WI38 (cell line): ENCODE results near the gene JAKMIP2.
"Not testable (repeated sequence)": the region's sequence is repeated elsewhere in the genome, so short reads cannot be mapped to it uniquely, and the experiment has no call there.

Experiments
- H3K4me3 ChIP-seq: 2 replicates; pipeline ENCODE4 v1.5.1; 2011; ENCODE audit warnings: low read depth, mild to moderate bottlenecking, control low read depth, low read length
- CTCF ChIP-seq: IDR thresholded peaks from 2 replicates; pipeline ENCODE4 v1.5.1; 2012; ENCODE audit warnings: low read depth, mild to moderate bottlenecking, control low read depth, low read length

Gene JAKMIP2

GRCh38 chr5:147782110-147783028 lies at the start of gene JAKMIP2:
Gene JAKMIP2, minus strand, starts transcription at chr5:147782728. Its CDS starts 110,922 bp downstream, at chr5:147671806.
- no peak within 1 kb of the TSS for H3K4me3 ChIP-seq
- no peak for TF ChIP-seq CTCF

GRCh38 chr5:147831465-147831864 lies 48.9 kb upstream of the JAKMIP2 start, which contains the start of gene SPINK1:
Gene SPINK1, minus strand, starts transcription at chr5:147831671. Its CDS starts 94 bp downstream, at chr5:147831577.
- TF ChIP-seq CTCF: no peak
- no peak within 1 kb of the TSS for H3K4me3 ChIP-seq

- no peak overlapping the region for H3K4me3 ChIP-seq
- TF ChIP-seq CTCF: no peak
Observed at GRCh38 chr5:147830035-147830434, 47.5 kb upstream of the JAKMIP2 start.

GRCh38 chr5:147827017-147827416 lies 44.5 kb upstream of the JAKMIP2 start:
- H3K4me3 ChIP-seq: not testable (repeated sequence)

DNA sequence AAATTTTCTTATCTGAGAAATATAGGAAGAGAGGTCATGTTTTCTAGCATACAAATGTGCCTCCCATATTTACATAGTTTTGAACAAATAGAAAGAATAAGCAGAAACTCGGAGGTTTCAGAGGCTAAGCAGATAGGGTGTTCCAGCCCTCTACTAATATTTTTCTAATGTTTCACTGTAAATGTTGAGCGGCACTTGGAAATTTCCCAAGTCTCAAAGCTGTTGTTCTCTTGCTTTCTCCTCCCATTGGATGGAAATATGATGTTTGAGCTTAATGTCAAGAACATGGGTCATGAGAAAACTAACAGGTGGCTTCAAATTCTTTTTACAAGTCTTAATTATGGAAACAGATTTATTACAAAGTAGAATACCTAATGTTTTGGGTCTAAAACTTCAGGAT lies 43.8 kb upstream of the JAKMIP2 start:
- TF ChIP-seq CTCF: no peak
- H3K4me3 ChIP-seq: no peak overlapping the region

DNA sequence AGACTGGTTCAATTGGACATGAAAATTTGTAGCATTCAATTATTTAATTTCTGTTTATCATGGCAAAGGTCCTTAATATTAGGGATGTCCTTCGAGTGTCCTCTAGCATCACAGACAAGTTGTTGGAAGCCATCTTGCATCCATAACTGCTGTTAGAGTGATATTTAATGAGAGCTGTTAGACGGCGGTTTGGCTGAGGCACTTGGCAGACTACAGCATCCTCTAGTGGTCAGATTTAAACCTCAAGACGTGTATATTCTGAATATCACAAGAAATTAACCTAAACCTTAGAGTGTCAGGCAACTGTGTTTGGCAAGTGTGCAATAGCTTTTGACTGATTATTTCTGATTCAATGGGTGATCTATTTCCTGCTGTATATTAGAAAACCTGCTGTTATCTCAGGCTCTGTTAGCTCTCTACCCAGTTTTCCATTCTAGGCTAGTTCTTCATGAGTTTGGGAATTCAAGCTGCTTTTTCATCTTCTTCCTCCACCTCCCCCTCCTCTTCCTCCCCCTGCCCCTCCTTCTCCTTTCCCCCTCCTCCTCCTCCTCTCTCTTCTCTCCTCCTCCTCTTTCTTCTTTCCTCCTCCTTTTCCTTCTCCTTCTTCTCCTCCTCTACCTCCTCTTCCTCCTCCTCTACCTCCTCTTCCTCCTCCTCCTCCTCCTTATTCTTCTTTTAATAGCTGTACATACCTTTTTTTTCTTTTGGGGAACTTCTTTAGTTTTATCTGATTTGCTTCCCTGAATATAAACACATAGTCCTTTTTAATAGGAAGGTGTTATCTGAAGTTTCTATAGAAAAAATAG lies 40.4 kb upstream of the JAKMIP2 start:
- H3K4me3 ChIP-seq: no peak overlapping the region
- TF ChIP-seq CTCF: peak; percentile 59

DNA sequence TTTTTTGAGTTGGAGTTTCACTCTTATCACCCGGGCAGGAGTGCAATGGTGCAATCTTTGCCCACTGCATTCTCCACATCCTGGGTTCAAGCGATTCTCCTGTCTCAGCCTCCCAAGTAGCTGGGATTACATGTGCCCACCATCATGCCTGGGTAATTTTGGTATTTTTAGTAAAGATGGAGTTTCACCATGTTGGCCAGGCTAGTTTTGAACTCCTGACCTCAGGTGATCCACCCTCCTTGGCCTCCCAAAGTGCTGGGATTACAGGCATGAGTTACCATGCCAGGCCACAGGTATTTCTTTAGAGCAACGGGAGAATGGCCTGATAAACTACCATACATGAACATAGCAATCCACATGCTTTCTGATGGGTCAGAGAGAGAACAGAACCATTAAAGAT lies 39.7 kb upstream of the JAKMIP2 start:
- H3K4me3 ChIP-seq: not testable (repeated sequence)

GRCh38 chr5:147821766-147822165 lies 39.2 kb upstream of the JAKMIP2 start:
- no peak for TF ChIP-seq CTCF
- H3K4me3 ChIP-seq: no peak overlapping the region
